Endothelial cell of umbilical vein (primary cell): ENCODE measurements around the gene PLEKHH1. TPM values are rescaled to one million over a fixed set of nuclear protein-coding genes. Genes with fewer than 3 reads are reported as not detected.

Source experiments
- BruUV-seq: library from RNA; stranded (reverse); fragments of 400-500 nt; replicated peaks from 2 replicates; lab custom pipeline; 2021; lab: Mats Ljungman, UMichigan
- CTCF ChIA-PET: fragments of 300-600, 350-600 bp; sonication (Branson Sonifier 250); formaldehyde crosslinking; loops from one replicate; lab custom pipeline; 2021; ENCODE audit warnings: antibody characterized with exemption, inconsistent platforms; lab: Charles Lee
- POLR2A ChIA-PET: fragments of 300-600, 350-600 bp; sonication (Branson Sonifier 250); formaldehyde crosslinking; loops from one replicate; lab custom pipeline; 2021; ENCODE audit warnings: antibody characterized with exemption, inconsistent platforms; lab: Charles Lee
- DNase-seq: peaks from one replicate; pipeline ENCODE4 v3.0.0-alpha.2; 2011; ENCODE audit warnings: low read depth, low spot score
- FAIRE-seq: peaks from 2 replicates; lab custom pipeline; 2011; peaks lifted over from hg19 to GRCh38; lab: Jason Lieb, UNC
- H2AFZ ChIP-seq: 2 replicates; pipeline ENCODE4 v1.6.0; 2012; ENCODE audit warnings: low read depth, low read length, control low read depth, inconsistent platforms
- H3K27ac ChIP-seq: 2 replicates; pipeline ENCODE4 v1.5.1; 2011; ENCODE audit warnings: low read depth, mild to moderate bottlenecking, control low read depth, low read length, moderate library complexity; ENCODE audit not compliant: insufficient read depth
- H3K27me3 ChIP-seq, 2 experiments: 2 replicates each; pipeline versions ENCODE4 v1.6.0 to v1.6.1; 2011; ENCODE audit warnings: low read length in 2 of 2, mixed read lengths in 1 of 2; ENCODE audit not compliant: control insufficient read depth in 2 of 2, insufficient read depth in 2 of 2
- H3K36me3 ChIP-seq, 2 experiments: 2 replicates in 1 of 2; 3 replicates in 1 of 2; pipeline ENCODE4 v1.5.1; 2011; ENCODE audit warnings: low read length in 2 of 2, mild to moderate bottlenecking in 1 of 2, moderate library complexity in 1 of 2; ENCODE audit not compliant: control insufficient read depth in 2 of 2, insufficient read depth in 2 of 2; ENCODE audit errors: extremely low read depth in 1 of 2
- H3K4me1 ChIP-seq: 3 replicates; pipeline ENCODE4 v1.5.1; 2011; ENCODE audit warnings: mild to moderate bottlenecking, low read length; ENCODE audit not compliant: control insufficient read depth, insufficient read depth; ENCODE audit errors: extremely low read depth
- H3K4me2 ChIP-seq: 2 replicates; pipeline ENCODE4 v1.6.1; 2011; ENCODE audit warnings: low read length, control low read depth, mixed read lengths; ENCODE audit not compliant: insufficient read depth
- H3K4me3 ChIP-seq, 3 experiments: fragments of 200-600 bp in 1 of 3; sonication (generic), shearing (Covaris generic) in 1 of 3; replicated peaks in 1 of 3; 2 replicates each; pipeline ENCODE4 v1.5.1; 2011 to 2016; ENCODE audit warnings: control low read depth in 3 of 3, low read length in 3 of 3, mild to moderate bottlenecking in 2 of 3, inconsistent platforms in 1 of 3, low read depth in 1 of 3, moderate library complexity in 1 of 3; ENCODE audit not compliant: insufficient read depth in 1 of 3
- H3K79me2 ChIP-seq: 2 replicates; pipeline ENCODE4 v1.6.0; 2012; ENCODE audit warnings: low read length, inconsistent platforms; ENCODE audit not compliant: control insufficient read depth, insufficient read depth
- H3K9ac ChIP-seq: replicated peaks from 2 replicates; pipeline ENCODE3; 2011; ENCODE audit warnings: low read length, control low read depth; ENCODE audit not compliant: insufficient read depth; ENCODE audit errors: extremely low read depth
- H3K9me1 ChIP-seq: replicated peaks from 3 replicates; pipeline ENCODE4 v1.6.0; 2011; ENCODE audit warnings: mild to moderate bottlenecking, low read length; ENCODE audit not compliant: control insufficient read depth, insufficient read depth; ENCODE audit errors: extremely low read depth
- H3K9me3 ChIP-seq: replicated peaks from 2 replicates; pipeline ENCODE4 v1.5.1; 2012; ENCODE audit warnings: low read length, inconsistent platforms; ENCODE audit not compliant: control insufficient read depth, insufficient read depth
- H4K20me1 ChIP-seq: replicated peaks from 2 replicates; pipeline ENCODE3; 2011; ENCODE audit warnings: mild to moderate bottlenecking, low read length; ENCODE audit not compliant: control insufficient read depth, insufficient read depth; ENCODE audit errors: extremely low read depth
- CTCF ChIP-seq, 2 donors: IDR thresholded peaks; 1 replicate in 1 of 2; 2 replicates in 1 of 2; pipeline ENCODE4 v1.5.1; 2011; ENCODE audit warnings: low read length in 2 of 2, mild to moderate bottlenecking in 2 of 2, moderate library complexity in 2 of 2, control low read depth in 1 of 2, inconsistent platforms in 1 of 2, low read depth in 1 of 2; ENCODE audit not compliant: insufficient read depth in 1 of 2; ENCODE audit errors: extremely low read depth in 1 of 2
- EZH2 ChIP-seq: IDR thresholded peaks from 2 replicates; pipeline ENCODE4 v1.6.1; 2012; ENCODE audit warnings: borderline replicate concordance, low read depth, mild to moderate bottlenecking, moderate library complexity, low read length, inconsistent platforms; ENCODE audit not compliant: severe bottlenecking
- FOS ChIP-seq: IDR thresholded peaks from 2 replicates; pipeline ENCODE4 v1.6.1; 2011; ENCODE audit warnings: mild to moderate bottlenecking, low read length, moderate library complexity, borderline replicate concordance; ENCODE audit not compliant: insufficient read depth
- GATA2 ChIP-seq: IDR thresholded peaks from 2 replicates; pipeline ENCODE4 v1.7.0; 2011; ENCODE audit warnings: low read depth, mild to moderate bottlenecking, moderate library complexity, mixed read lengths, low read length; ENCODE audit not compliant: insufficient read length, insufficient read depth
- JUN ChIP-seq: IDR thresholded peaks from 2 replicates; pipeline ENCODE4 v1.6.1; 2011; ENCODE audit warnings: borderline replicate concordance, low read depth; ENCODE audit not compliant: insufficient read length, insufficient read depth
- MAX ChIP-seq: IDR thresholded peaks from 2 replicates; pipeline ENCODE4 v1.6.1; 2011; ENCODE audit not compliant: insufficient read depth, insufficient read length
- MYC ChIP-seq: IDR thresholded peaks from one replicate; pipeline ENCODE4 v1.6.1; 2011; ENCODE audit warnings: mild to moderate bottlenecking, low read depth, low read length
- POLR2A ChIP-seq: IDR thresholded peaks from 2 replicates; pipeline ENCODE4 v1.6.1; 2012; ENCODE audit warnings: low read depth, mild to moderate bottlenecking, control low read depth, low read length
- POLR2AphosphoS5 ChIP-seq: IDR thresholded peaks from 2 replicates; pipeline ENCODE4 v1.6.1; 2012; ENCODE audit warnings: low read depth, mild to moderate bottlenecking, control low read depth, low read length, moderate library complexity; ENCODE audit not compliant: insufficient read depth
- dilution Hi-C: fragments of 300-500 bp; cut with MboI; formaldehyde crosslinking; loops from one replicate; pipeline ENCODE4 v1.15.0; 2019; ENCODE audit warnings: low sequenced_read_pairs; ENCODE audit not compliant: extremely low pct_ligation_motif_present
- intact Hi-C: fragments of 100-400 bp; cut with micrococcal nuclease; formaldehyde crosslinking; loops from one replicate; pipeline ENCODE4 v1.10.0; 2022
- polyA plus RNA-seq, 4 experiments: library from polyadenylated mRNA; depleted of rRNA in 3 of 4; stranded (reverse) in 3 of 4; unstranded in 1 of 4; fragments of >200 nt; gene quantifications; 2 replicates each; pipeline versions ENCODE4 v1.2.1 to v1.2.3, GENCODE V29; 2011 to 2012; ENCODE audit warnings: missing spikeins in 1 of 4
- total RNA-seq: library from RNA; stranded (reverse); gene quantifications from 2 replicates; pipeline ENCODE4 v1.2.3, GENCODE V29; 2021

The PLEKHH1 gene
- total and polyA plus RNA-seq, 2 donors (not counting 3 experiments of a cell fraction or from before 2014, with no cell fraction given): 0.17 to 0.71 TPM

GRCh38 chr14:67503331-67503730 is 29.8 kb upstream of the PLEKHH1 start:
- no peaks in the 10 kb centered on the region for H3K4me1 ChIP-seq
- TF ChIP-seq EZH2: no peak
- no peak for TF ChIP-seq JUN
- no peak for TF ChIP-seq POLR2AphosphoS5
- no peak for TF ChIP-seq MAX
- no peak for TF ChIP-seq FOS
- TF ChIP-seq CTCF (IDR thresholded peaks at IDR 0.05; ENCODE audit: extremely low read depth in 1 of 2, insufficient read depth in 1 of 2, low read depth in 1 of 2, low read length in 2 of 2): no peak
- no peak for TF ChIP-seq MYC
- TF ChIP-seq POLR2A: no peak
- no peak for TF ChIP-seq GATA2
- intact Hi-C loops (no loop called here), dilution Hi-C loops (no loop called here)
- DNase-seq (no peak), FAIRE-seq (no peak)
- POLR2A ChIA-PET: no interaction called here
- H2AFZ ChIP-seq: no peak overlapping the region
- CTCF ChIA-PET: interaction anchor here (1.5 kb wide), 1 partner anchor 24 kb away, joined by 5 read pairs; no protein-coding TSS in a partner anchor
- H3K4me3 ChIP-seq: no peak overlapping the region
- H3K27me3 ChIP-seq: peaks cover 2 to 3% of the 10 kb centered on the region in 2 experiments
- H3K9ac ChIP-seq: no peak overlapping the region
- no peak overlapping the region for H3K4me2 ChIP-seq
- BruUV-seq: no TSS peak
- H3K27ac ChIP-seq: no peak overlapping the region
- no peaks in the 10 kb centered on the region for H3K36me3 ChIP-seq
- no peaks in the 10 kb centered on the region for H3K9me3 ChIP-seq
- no peaks in the 10 kb centered on the region for H3K79me2 ChIP-seq
- no peaks in the 10 kb centered on the region for H3K9me1 ChIP-seq
- no peaks in the 10 kb centered on the region for H4K20me1 ChIP-seq
